ENCODE measurements around the gene SH3D19. TPM values are rescaled to one million over a fixed set of nuclear protein-coding genes. Genes with fewer than 3 reads are reported as not detected.
A peak's percentile ranks its signal among the peaks of the same experiment; 100 is the strongest.

SH3D19 gene
- polyA plus RNA-seq, 4 donors = 37.7 to 92.4 (median 64.6) TPM

DNA sequence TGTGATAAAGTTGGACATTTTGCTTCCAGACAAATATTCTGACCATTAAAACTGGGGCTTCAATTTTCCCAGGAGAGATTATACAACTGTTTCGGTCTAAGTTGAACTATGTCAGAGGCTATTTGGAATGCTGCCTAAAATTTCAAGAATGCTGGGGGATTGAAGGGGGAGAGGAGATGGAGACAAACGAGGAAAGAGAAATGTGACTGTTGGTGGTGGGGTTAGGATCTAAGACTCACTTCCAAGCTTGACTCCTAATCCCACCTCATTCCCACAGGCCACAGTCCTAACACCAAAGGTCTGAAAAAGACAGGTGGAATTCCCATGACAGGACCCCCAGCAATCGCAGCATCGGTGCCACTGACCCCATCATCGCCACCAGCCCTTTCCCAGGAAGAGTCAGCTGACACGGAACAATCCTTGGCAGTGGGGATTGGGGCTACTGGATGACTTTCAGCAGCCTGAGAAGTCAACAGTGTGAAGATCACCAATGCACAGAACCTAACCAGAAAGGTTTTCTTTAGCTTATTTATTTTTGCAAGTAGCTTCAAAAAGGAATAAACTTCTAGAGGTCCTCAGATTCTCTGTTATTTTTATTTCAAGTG lies 122.5 kb downstream of the SH3D19 start:
- Histone ChIP-seq H3K4me1 (ENCODE audit: control insufficient read depth in 3 of 3, insufficient read depth in 2 of 3, low read depth in 1 of 3, low read length in 2 of 3) (peaks cover 3 to 13% (median 9%) of the 10 kb centered on the region in 3 donors), H3K9me3 (ENCODE audit: control insufficient read depth in 2 of 2, insufficient read depth in 1 of 2, low read depth in 1 of 2, low read length in 1 of 2) (no peaks in the 10 kb centered on the region), H3K27ac (ENCODE audit: low read depth in 1 of 3, low read length in 2 of 3) (peak overlapping the region in 1 of 3 donors; percentile 69), H3K4me3 (ENCODE audit: low read depth in 1 of 3, low read length in 3 of 3) (no peak overlapping the region), H3K36me3 (ENCODE audit: control insufficient read depth in 3 of 3, insufficient read depth in 2 of 3, low read depth in 1 of 3, low read length in 3 of 3) (no peaks in the 10 kb centered on the region), H3K27me3 (ENCODE audit: control insufficient read depth in 3 of 3, insufficient read depth in 3 of 3, low read length in 3 of 3) (no peaks in the 10 kb centered on the region)
- DNase-seq (no peak), FAIRE-seq (no peak)
- WGBS, 3 donors = 67 to 88% (median 79%) methylated on average over 6 of the region's 6 CpGs

DNA sequence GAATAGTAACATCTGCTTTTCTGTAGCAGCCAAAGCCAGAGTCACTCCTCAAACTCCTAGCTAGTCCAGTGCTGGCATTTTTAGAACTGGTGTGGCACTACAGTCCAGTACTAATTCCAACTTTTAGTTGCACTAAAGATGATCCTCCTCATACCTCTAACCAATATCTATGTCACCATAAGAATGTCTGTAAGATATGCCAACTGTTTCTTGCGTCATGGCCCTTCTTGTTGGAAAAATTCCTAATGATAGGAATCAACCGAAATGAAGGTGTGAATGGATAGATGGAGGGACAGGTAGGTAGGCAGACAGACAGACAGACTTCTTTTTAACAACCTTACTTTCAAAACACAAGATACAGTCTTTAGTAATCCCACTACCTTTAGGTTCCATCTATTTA lies 123.0 kb downstream of the SH3D19 start:
- no peak for DNase-seq
- 91 to 97% (median 96%) methylated on average over 2 of the region's 2 CpGs for WGBS, 3 donors
- Histone ChIP-seq H3K36me3 (ENCODE audit: control insufficient read depth in 3 of 3, insufficient read depth in 2 of 3, low read depth in 1 of 3, low read length in 3 of 3) (no peaks in the 10 kb centered on the region), H3K4me3 (ENCODE audit: low read depth in 1 of 3, low read length in 3 of 3) (no peak overlapping the region), H3K27me3 (ENCODE audit: control insufficient read depth in 3 of 3, insufficient read depth in 3 of 3, low read length in 3 of 3) (no peaks in the 10 kb centered on the region), H3K9me3 (ENCODE audit: control insufficient read depth in 2 of 2, insufficient read depth in 1 of 2, low read depth in 1 of 2, low read length in 1 of 2) (no peaks in the 10 kb centered on the region), H3K4me1 (ENCODE audit: control insufficient read depth in 3 of 3, insufficient read depth in 2 of 3, low read depth in 1 of 3, low read length in 2 of 3) (peaks cover 0 to 11% (median 6%) of the 10 kb centered on the region in 3 donors), H3K27ac (ENCODE audit: low read depth in 1 of 3, low read length in 2 of 3) (no peak overlapping the region)
- no peak for FAIRE-seq

DNA sequence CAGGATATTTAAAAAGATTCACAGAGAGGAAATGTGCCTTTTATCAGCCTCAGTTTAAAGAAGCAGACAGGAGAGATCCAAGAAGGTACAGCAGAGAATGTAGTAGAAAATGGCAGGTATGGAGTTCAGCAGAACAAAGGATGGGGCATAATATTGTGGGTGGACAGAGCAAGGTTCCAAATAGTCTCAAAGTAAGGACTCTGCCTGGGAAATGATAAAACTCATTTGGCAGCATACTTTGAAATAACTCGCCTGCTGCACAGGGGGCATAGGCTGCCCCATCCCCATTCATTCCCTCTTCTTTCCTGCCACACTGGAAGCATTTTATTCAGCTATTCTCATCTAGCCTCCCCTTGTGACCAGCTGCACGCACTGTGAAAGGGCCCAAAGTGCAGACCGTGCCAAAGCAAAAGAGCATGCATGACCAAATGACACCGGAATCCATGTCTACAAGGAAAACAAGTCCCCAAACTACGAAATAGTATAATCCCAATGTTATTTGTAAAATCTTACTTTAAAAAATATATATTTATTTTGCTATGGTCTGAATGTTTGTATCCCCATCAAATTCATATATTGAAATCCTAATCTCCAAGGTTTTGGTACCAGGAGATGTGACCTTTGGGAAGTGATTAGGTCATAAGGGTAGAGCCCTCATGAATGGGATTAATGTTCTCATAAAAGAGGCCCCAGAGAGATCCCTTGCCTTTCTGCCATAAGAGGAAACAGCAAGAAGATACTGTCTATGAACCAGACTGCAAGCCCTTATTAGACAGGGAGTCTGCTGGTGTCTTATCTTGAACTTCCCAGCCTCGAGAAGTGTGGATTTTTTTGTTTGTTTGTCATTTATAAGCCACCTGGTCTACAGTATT lies 125.8 kb downstream of the SH3D19 start:
- Histone ChIP-seq H3K27ac (ENCODE audit: low read depth in 1 of 3, low read length in 2 of 3) (peak overlapping the region in 1 of 3 donors; percentile 56), H3K9me3 (ENCODE audit: control insufficient read depth in 2 of 2, insufficient read depth in 1 of 2, low read depth in 1 of 2, low read length in 1 of 2) (no peaks in the 10 kb centered on the region), H3K4me1 (ENCODE audit: control insufficient read depth in 3 of 3, insufficient read depth in 2 of 3, low read depth in 1 of 3, low read length in 2 of 3) (peaks cover 0 to 4% (median 2%) of the 10 kb centered on the region in 3 donors), H3K4me3 (ENCODE audit: low read depth in 1 of 3, low read length in 3 of 3) (no peak overlapping the region), H3K27me3 (ENCODE audit: control insufficient read depth in 3 of 3, insufficient read depth in 3 of 3, low read length in 3 of 3) (no peaks in the 10 kb centered on the region), H3K36me3 (ENCODE audit: control insufficient read depth in 3 of 3, insufficient read depth in 2 of 3, low read depth in 1 of 3, low read length in 3 of 3) (no peaks in the 10 kb centered on the region)
- WGBS, 3 donors = 72 to 85% (median 78%) methylated on average over 6 of the region's 6 CpGs
- FAIRE-seq (no peak), DNase-seq (no peak)

DNA sequence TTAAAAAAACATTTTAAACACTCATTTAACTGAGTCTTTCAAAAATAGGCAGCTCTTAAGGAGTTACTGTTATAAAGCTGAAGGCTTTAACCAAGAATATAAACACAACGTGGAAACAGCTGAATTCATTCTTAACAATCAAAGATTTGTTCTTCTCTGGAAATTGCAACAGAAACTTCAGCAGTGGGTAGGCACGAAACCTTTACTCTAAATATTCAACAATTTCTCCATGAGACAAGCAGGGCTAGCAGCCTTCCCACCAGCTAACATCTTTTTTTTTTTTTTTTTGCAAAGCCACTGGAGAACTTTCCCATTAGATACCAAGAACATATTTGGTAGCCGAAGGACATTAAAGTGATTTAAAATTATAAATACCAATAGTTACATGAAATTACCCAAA lies 126.7 kb downstream of the SH3D19 start:
- H3K27ac ChIP-seq (ENCODE audit: low read depth in 1 of 3, low read length in 2 of 3) = no peak overlapping the region
- no peaks in the 10 kb centered on the region for H3K36me3 ChIP-seq (ENCODE audit: control insufficient read depth in 3 of 3, insufficient read depth in 2 of 3, low read depth in 1 of 3, low read length in 3 of 3)
- peaks cover 0 to 4% (median 2%) of the 10 kb centered on the region in 3 donors for H3K4me1 ChIP-seq (ENCODE audit: control insufficient read depth in 3 of 3, insufficient read depth in 2 of 3, low read depth in 1 of 3, low read length in 2 of 3)
- DNase-seq (no peak), FAIRE-seq (no peak)
- 53 to 66% (median 65%) methylated on average over 3 of the region's 3 CpGs for WGBS, 3 donors
- H3K9me3 ChIP-seq (ENCODE audit: control insufficient read depth in 2 of 2, insufficient read depth in 1 of 2, low read depth in 1 of 2, low read length in 1 of 2) = no peaks in the 10 kb centered on the region
- H3K27me3 ChIP-seq (ENCODE audit: control insufficient read depth in 3 of 3, insufficient read depth in 3 of 3, low read length in 3 of 3) = no peaks in the 10 kb centered on the region
- no peak overlapping the region for H3K4me3 ChIP-seq (ENCODE audit: low read depth in 1 of 3, low read length in 3 of 3)

DNA sequence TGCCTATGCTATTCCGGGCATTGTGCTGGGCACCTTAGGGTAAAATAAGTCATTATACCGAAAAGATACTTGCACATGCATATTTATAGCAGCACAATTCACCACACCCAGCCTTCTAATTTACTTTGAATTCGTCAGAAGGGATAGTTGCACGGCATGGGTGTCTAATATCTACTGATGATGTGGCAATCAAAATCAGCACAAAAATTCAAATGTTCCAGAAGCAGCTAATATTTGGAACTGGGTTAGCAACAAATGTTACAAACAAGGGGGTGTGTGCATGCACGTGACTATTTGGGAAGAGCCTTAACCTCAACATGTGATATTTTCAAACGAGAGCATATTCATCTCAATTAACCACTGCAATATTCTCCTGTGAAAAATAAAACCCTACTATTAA lies 128.2 kb downstream of the SH3D19 start:
- FAIRE-seq (no peak), DNase-seq (no peak)
- Histone ChIP-seq H3K4me3 (ENCODE audit: low read depth in 1 of 3, low read length in 3 of 3) (no peak overlapping the region), H3K4me1 (ENCODE audit: control insufficient read depth in 3 of 3, insufficient read depth in 2 of 3, low read depth in 1 of 3, low read length in 2 of 3) (no peaks in the 10 kb centered on the region), H3K36me3 (ENCODE audit: control insufficient read depth in 3 of 3, insufficient read depth in 2 of 3, low read depth in 1 of 3, low read length in 3 of 3) (no peaks in the 10 kb centered on the region), H3K9me3 (ENCODE audit: control insufficient read depth in 2 of 2, insufficient read depth in 1 of 2, low read depth in 1 of 2, low read length in 1 of 2) (no peaks in the 10 kb centered on the region), H3K27ac (ENCODE audit: low read depth in 1 of 3, low read length in 2 of 3) (peak overlapping the region in 1 of 3 donors; percentile 31), H3K27me3 (ENCODE audit: control insufficient read depth in 3 of 3, insufficient read depth in 3 of 3, low read length in 3 of 3) (no peaks in the 10 kb centered on the region)
- WGBS, 3 donors = 67 to 69% (median 67%) methylated on average over 6 of the region's 6 CpGs

DNA sequence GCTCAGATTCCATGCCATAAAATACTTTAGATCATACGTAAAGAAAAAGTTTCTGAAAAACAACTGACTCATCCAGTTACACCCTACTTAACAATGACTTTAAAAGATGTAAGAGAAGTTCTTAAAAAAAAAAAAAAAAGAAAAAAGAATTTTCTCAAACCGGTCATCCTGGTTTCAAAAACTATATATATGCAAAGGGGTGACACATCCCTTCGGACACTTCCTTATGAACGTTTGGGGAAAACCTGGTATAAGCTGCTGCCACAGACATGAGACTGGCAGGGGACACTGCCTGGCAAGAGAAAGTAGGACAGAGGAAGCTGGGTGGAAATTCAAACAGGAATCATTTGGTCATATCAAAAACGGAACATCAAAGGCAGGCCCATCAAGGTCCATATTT lies 129.6 kb downstream of the SH3D19 start:
- peaks cover 0 to under 1% (median 0%) of the 10 kb centered on the region in 3 donors for H3K36me3 ChIP-seq (ENCODE audit: control insufficient read depth in 3 of 3, insufficient read depth in 2 of 3, low read depth in 1 of 3, low read length in 3 of 3)
- no peaks in the 10 kb centered on the region for H3K27me3 ChIP-seq (ENCODE audit: control insufficient read depth in 3 of 3, insufficient read depth in 3 of 3, low read length in 3 of 3)
- no peak for DNase-seq
- H3K4me3 ChIP-seq (ENCODE audit: low read depth in 1 of 3, low read length in 3 of 3) = no peak overlapping the region
- no peaks in the 10 kb centered on the region for H3K4me1 ChIP-seq (ENCODE audit: control insufficient read depth in 3 of 3, insufficient read depth in 2 of 3, low read depth in 1 of 3, low read length in 2 of 3)
- no peak for FAIRE-seq
- H3K9me3 ChIP-seq (ENCODE audit: control insufficient read depth in 2 of 2, insufficient read depth in 1 of 2, low read depth in 1 of 2, low read length in 1 of 2) = peaks cover 0 to 7% of the 10 kb centered on the region in 2 donors
- WGBS, 3 donors = 10 to 30% (median 24%) methylated on average over 5 of the region's 5 CpGs
- H3K27ac ChIP-seq (ENCODE audit: low read depth in 1 of 3, low read length in 2 of 3) = peak overlapping the region in 1 of 3 donors; percentile 26

DNA sequence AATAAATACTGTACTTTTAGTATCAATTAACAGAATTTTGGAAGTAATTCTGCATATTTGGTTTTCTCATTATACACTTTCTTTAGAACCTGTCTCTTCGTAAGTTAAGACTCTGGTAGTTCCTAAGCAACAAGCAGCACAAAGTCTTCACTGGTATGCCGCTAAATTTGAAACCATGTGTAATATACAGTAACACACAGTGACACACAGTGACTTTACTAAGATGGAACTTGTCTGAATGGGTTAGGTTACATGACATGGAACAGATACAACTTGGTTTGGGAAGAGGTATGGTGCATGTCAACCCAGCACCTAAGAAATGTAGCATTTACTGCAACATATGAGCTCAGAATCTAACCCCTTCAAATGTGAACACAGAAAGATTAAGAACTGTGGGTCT lies 132.0 kb downstream of the SH3D19 start:
- no peak for DNase-seq
- no peak overlapping the region for H3K27ac ChIP-seq (ENCODE audit: low read depth in 1 of 3, low read length in 2 of 3)
- no peak for FAIRE-seq
- H3K4me3 ChIP-seq (ENCODE audit: low read depth in 1 of 3, low read length in 3 of 3) = no peak overlapping the region
- H3K27me3 ChIP-seq (ENCODE audit: control insufficient read depth in 3 of 3, insufficient read depth in 3 of 3, low read length in 3 of 3) = no peaks in the 10 kb centered on the region
- no peaks in the 10 kb centered on the region for H3K4me1 ChIP-seq (ENCODE audit: control insufficient read depth in 3 of 3, insufficient read depth in 2 of 3, low read depth in 1 of 3, low read length in 2 of 3)
- peaks cover 0 to 16% of the 10 kb centered on the region in 2 donors for H3K9me3 ChIP-seq (ENCODE audit: control insufficient read depth in 2 of 2, insufficient read depth in 1 of 2, low read depth in 1 of 2, low read length in 1 of 2)
- 94 to 97% (median 95%) methylated on average over 2 of the region's 2 CpGs for WGBS, 3 donors
- H3K36me3 ChIP-seq (ENCODE audit: control insufficient read depth in 3 of 3, insufficient read depth in 2 of 3, low read depth in 1 of 3, low read length in 3 of 3) = peaks cover 0 to 8% (median 0%) of the 10 kb centered on the region in 3 donors

DNA sequence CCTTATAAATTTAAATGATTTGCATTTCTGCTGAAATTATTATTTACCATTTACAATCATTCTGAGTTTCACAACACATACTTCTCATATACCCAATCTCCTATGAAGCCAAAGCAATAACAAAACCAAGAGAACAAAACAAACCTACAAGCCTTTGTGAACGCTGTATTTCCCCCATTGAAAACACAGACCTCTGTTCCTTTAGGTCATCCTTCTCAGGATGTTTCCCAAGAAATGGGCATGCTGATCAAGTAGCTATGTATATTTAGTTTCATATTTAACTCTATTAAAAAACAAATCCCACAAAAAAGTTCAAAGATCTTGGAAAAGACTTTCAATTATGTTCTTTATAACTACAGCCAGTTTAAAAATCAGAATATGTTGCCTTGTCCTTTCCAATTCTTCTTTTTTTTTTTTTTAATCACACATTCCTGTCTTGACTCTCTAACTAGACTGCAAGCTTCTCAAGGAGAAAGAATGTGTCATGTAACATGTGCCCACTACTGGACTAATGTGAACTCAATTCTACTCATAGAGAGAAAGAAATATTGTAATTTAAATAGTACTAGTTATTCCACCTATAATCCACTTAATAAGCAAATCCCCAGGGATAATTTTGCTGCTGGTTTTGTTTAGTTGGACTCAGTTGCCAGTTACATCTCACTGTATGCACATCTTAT lies 132.7 kb downstream of the SH3D19 start:
- FAIRE-seq (no peak), DNase-seq (no peak)
- 87 to 97% (median 96%) methylated on average over 1 of the region's 1 CpG for WGBS, 3 donors

More for the DNA sequence above, 132.7 kb downstream of the SH3D19 start:
- no peaks in the 10 kb centered on the region for H3K4me1 ChIP-seq (ENCODE audit: control insufficient read depth in 3 of 3, insufficient read depth in 2 of 3, low read depth in 1 of 3, low read length in 2 of 3)
- H3K27ac ChIP-seq (ENCODE audit: low read depth in 1 of 3, low read length in 2 of 3) = no peak overlapping the region
- peaks cover 0 to 16% of the 10 kb centered on the region in 2 donors for H3K9me3 ChIP-seq (ENCODE audit: control insufficient read depth in 2 of 2, insufficient read depth in 1 of 2, low read depth in 1 of 2, low read length in 1 of 2)
- peaks cover 0 to 8% (median 0%) of the 10 kb centered on the region in 3 donors for H3K36me3 ChIP-seq (ENCODE audit: control insufficient read depth in 3 of 3, insufficient read depth in 2 of 3, low read depth in 1 of 3, low read length in 3 of 3)
- H3K27me3 ChIP-seq (ENCODE audit: control insufficient read depth in 3 of 3, insufficient read depth in 3 of 3, low read length in 3 of 3) = no peaks in the 10 kb centered on the region
- no peak overlapping the region for H3K4me3 ChIP-seq (ENCODE audit: low read depth in 1 of 3, low read length in 3 of 3)

Data from small intestine (tissue), 7 donors.